Fibroblast of lung (primary cell): ENCODE results near the gene EIF1. TPM values are rescaled to one million over a fixed set of nuclear protein-coding genes. Genes with fewer than 3 reads are reported as not detected.

Source experiments
- DNase-seq, 2 donors: peaks; one replicate each; pipeline versions ENCODE4 v3.0.0 to v3.0.0-alpha.2; 2010; ENCODE audit warnings: low read depth in 2 of 2
- H2AFZ ChIP-seq: 2 replicates; pipeline ENCODE4 v1.5.1; 2012; ENCODE audit warnings: low read length, control low read depth, inconsistent platforms
- H3K27ac ChIP-seq: 2 replicates; pipeline ENCODE4 v1.5.1; 2011; ENCODE audit warnings: low read length, control low read depth; ENCODE audit not compliant: insufficient read depth
- H3K27me3 ChIP-seq: 2 replicates; pipeline ENCODE4 v1.5.1; 2011; ENCODE audit warnings: mild to moderate bottlenecking, low read length; ENCODE audit not compliant: control insufficient read depth, insufficient read depth
- H3K36me3 ChIP-seq: 2 replicates; pipeline ENCODE4 v1.5.1; 2011; ENCODE audit warnings: low read length; ENCODE audit not compliant: control insufficient read depth, insufficient read depth
- H3K4me1 ChIP-seq: 2 replicates; pipeline ENCODE4 v1.5.1; 2011; ENCODE audit warnings: low read length; ENCODE audit not compliant: control insufficient read depth, insufficient read depth; ENCODE audit errors: extremely low read depth
- H3K4me2 ChIP-seq: 2 replicates; pipeline ENCODE4 v1.5.1; 2011; ENCODE audit warnings: low read length, control low read depth; ENCODE audit not compliant: insufficient read depth; ENCODE audit errors: extremely low read depth
- H3K4me3 ChIP-seq, 4 experiments: fragments of 200-600 bp in 1 of 4; sonication (generic) in 1 of 4; replicated peaks in 1 of 4; 2 replicates each; pipeline ENCODE4 v1.5.1; 2011 to 2016; ENCODE audit warnings: low read length in 4 of 4, low read depth in 3 of 4, mild to moderate bottlenecking in 3 of 4, control low read depth in 2 of 4, inconsistent platforms in 1 of 4, mixed read lengths in 1 of 4; ENCODE audit not compliant: insufficient read depth in 1 of 4; ENCODE audit errors: control extremely low read depth in 1 of 4
- H3K79me2 ChIP-seq: 2 replicates; pipeline ENCODE4 v1.5.1; 2012; ENCODE audit warnings: mild to moderate bottlenecking, low read length, inconsistent platforms; ENCODE audit not compliant: control insufficient read depth, insufficient read depth
- H3K9ac ChIP-seq: 2 replicates; pipeline ENCODE4 v1.5.1; 2011; ENCODE audit warnings: mild to moderate bottlenecking, low read length, control low read depth; ENCODE audit not compliant: insufficient read depth
- H3K9me3 ChIP-seq: 2 replicates; pipeline ENCODE4 v1.5.1; 2012; ENCODE audit warnings: low read depth, low read length; ENCODE audit not compliant: control insufficient read depth, insufficient read depth
- H4K20me1 ChIP-seq: 2 replicates; pipeline ENCODE4 v1.5.1; 2011; ENCODE audit warnings: low read length; ENCODE audit not compliant: control insufficient read depth, insufficient read depth; ENCODE audit errors: extremely low read depth
- EZH2 ChIP-seq: IDR thresholded peaks from 2 replicates; pipeline ENCODE4 v1.5.1; 2012; ENCODE audit warnings: low read length, control low read depth, mild to moderate bottlenecking; ENCODE audit errors: missing control alignments
- polyA plus RNA-seq, 2 donors: library from polyadenylated mRNA; depleted of rRNA in 1 of 2; stranded (reverse) in 1 of 2; unstranded in 1 of 2; fragments of >200 nt; gene quantifications; 2 replicates each; pipeline ENCODE4 v1.2.1, GENCODE V29; 2011 to 2012; ENCODE audit warnings: missing spikeins in 1 of 2
- total RNA-seq: library from RNA; depleted of rRNA; stranded (reverse); fragments of >200 nt; gene quantifications from 2 replicates; pipeline ENCODE4 v1.2.1, GENCODE V29; 2014
- TF ChIP-seq, protein P1 (sequence below), 2 donors: IDR thresholded peaks in 1 of 2; conservative IDR thresholded peaks in 1 of 2; 1 replicate in 1 of 2; 2 replicates in 1 of 2; pipeline ENCODE4 v1.5.1; 2011 to 2012; ENCODE audit warnings: low read length in 2 of 2, control low read depth in 1 of 2, inconsistent platforms in 1 of 2, low read depth in 1 of 2, mild to moderate bottlenecking in 1 of 2

Gene EIF1
- total and polyA plus RNA-seq, 2 donors (not counting 1 experiment from before 2014, with no cell fraction given), result 145 to 256 TPM

DNA sequence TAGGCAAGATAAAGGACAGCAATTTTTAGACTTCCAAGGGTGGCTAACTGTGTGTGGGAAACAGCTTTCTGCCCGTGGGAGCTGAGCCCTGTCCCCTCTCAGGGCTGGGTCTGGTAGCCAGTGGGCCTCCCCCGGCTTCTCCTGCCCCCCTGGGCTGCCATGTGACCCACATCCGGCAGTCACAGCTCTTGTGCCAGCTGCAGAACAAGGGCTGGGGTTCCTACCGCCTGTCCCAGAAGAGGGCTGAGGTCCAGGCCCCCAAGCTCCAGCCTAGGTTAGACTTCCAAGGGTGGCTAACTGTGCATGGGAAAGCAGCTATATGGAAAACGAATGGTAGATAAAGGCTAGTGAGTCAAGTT, 29.6 kb downstream of the EIF1 start:
- H3K27me3 ChIP-seq, result peaks cover 6% of the 10 kb centered on the region
- no peak for DNase-seq
- H3K4me2 ChIP-seq, result no peak overlapping the region
- H2AFZ ChIP-seq, result no peak overlapping the region
- no peaks in the 10 kb centered on the region for H3K9me3 ChIP-seq
- no peaks in the 10 kb centered on the region for H3K36me3 ChIP-seq
- H3K4me3 ChIP-seq, result no peak overlapping the region
- no peak overlapping the region for H3K27ac ChIP-seq
- TF ChIP-seq EZH2, result no peak
- TF ChIP-seq, protein P1, sequence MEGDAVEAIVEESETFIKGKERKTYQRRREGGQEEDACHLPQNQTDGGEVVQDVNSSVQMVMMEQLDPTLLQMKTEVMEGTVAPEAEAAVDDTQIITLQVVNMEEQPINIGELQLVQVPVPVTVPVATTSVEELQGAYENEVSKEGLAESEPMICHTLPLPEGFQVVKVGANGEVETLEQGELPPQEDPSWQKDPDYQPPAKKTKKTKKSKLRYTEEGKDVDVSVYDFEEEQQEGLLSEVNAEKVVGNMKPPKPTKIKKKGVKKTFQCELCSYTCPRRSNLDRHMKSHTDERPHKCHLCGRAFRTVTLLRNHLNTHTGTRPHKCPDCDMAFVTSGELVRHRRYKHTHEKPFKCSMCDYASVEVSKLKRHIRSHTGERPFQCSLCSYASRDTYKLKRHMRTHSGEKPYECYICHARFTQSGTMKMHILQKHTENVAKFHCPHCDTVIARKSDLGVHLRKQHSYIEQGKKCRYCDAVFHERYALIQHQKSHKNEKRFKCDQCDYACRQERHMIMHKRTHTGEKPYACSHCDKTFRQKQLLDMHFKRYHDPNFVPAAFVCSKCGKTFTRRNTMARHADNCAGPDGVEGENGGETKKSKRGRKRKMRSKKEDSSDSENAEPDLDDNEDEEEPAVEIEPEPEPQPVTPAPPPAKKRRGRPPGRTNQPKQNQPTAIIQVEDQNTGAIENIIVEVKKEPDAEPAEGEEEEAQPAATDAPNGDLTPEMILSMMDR (conservative IDR thresholded peaks at IDR 0.05 in 1 of 2, IDR thresholded peaks at IDR 0.05 in 1 of 2; ENCODE audit: low read depth in 1 of 2, low read length in 2 of 2), result no peak
- H3K79me2 ChIP-seq, result no peaks in the 10 kb centered on the region
- H4K20me1 ChIP-seq, result no peaks in the 10 kb centered on the region
- no peak overlapping the region for H3K9ac ChIP-seq
- no peaks in the 10 kb centered on the region for H3K4me1 ChIP-seq

DNA sequence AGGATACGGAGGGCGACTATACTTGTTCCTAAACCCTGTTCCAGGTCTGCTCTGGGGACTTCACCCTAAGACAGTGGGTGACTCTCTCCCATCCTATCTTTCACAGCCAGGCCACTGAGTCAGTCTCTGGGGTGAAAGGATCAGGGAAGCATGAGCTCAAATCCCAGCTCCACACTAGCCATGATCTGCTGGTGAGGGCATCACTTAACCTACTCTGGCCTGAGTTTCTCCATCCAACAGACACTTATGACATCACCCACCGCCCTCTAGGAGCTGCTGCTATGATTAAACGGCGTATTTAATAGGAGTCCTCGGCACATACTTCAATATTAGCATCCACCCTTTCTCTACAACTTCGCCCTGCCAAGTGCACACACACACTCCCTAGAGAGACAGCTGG, 33.5 kb downstream of the EIF1 start:
- no peak for DNase-seq
- Histone ChIP-seq H3K79me2 (no peaks in the 10 kb centered on the region), H3K27me3 (peaks cover 3% of the 10 kb centered on the region)

DNA sequence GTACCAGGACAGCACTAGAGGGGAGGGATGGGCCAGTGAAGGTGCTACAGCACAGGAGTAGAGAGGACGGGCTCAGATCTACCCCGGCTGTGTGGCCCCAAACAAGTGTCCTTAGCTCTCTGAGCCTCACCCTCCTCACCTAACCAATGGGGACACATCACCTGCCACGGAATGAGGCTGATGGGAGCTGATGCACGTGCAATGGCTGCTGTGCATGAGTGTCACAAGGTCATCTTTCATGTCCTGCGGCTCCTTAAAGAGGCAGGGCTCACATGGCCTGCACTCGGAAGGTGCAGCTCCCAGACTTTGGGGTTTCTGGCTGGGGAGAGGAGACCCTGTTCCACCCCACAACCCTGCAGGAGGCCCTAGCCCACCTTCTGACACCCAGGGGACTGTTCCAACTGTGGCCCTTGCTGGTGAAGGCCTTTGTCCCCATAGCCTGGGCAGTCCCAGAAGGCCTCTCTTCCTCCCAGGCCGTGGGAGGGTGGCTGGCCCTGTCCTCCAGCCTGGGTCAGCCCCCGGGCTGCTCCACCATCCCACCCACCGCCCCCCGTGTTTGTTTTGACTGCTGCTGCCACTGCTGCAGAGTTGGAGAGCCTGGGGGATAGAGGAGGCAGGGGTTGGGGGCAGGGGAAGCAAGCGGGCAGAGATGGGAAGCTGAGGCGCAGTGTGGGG, 35.3 kb downstream of the EIF1 start:
- Histone ChIP-seq H3K9ac (no peak overlapping the region), H3K4me2 (no peak overlapping the region), H3K9me3 (no peaks in the 10 kb centered on the region), H2AFZ (no peak overlapping the region), H3K4me3 (no peak overlapping the region), H3K79me2 (no peaks in the 10 kb centered on the region), H3K27me3 (no peaks in the 10 kb centered on the region), H3K36me3 (no peaks in the 10 kb centered on the region), H3K27ac (no peak overlapping the region), H4K20me1 (no peaks in the 10 kb centered on the region), H3K4me1 (no peaks in the 10 kb centered on the region)
- no peak for DNase-seq
- TF ChIP-seq, protein P1 (conservative IDR thresholded peaks at IDR 0.05 in 1 of 2, IDR thresholded peaks at IDR 0.05 in 1 of 2; ENCODE audit: low read depth in 1 of 2, low read length in 2 of 2), result no peak

More for the DNA sequence above, 33.5 kb downstream of the EIF1 start:
- TF ChIP-seq, protein P1 (conservative IDR thresholded peaks at IDR 0.05 in 1 of 2, IDR thresholded peaks at IDR 0.05 in 1 of 2; ENCODE audit: low read depth in 1 of 2, low read length in 2 of 2), result no peak
- TF ChIP-seq EZH2, result no peak
- Histone ChIP-seq H3K4me3 (no peak overlapping the region), H3K9ac (no peak overlapping the region), H3K4me2 (no peak overlapping the region), H3K27ac (no peak overlapping the region), H3K4me1 (no peaks in the 10 kb centered on the region), H4K20me1 (no peaks in the 10 kb centered on the region), H3K9me3 (no peaks in the 10 kb centered on the region), H2AFZ (no peak overlapping the region), H3K36me3 (no peaks in the 10 kb centered on the region)
